Measurements from ENCODE around the gene CTSH. TPM values are rescaled to one million over a fixed set of nuclear protein-coding genes. Genes with fewer than 3 reads are reported as not detected.

CTSH gene
- total and polyA plus RNA-seq, 2 of the 13 experiments (the other 11 are each of a cell fraction or from before 2014, with no cell fraction given) = 265 to 653 TPM

DNA sequence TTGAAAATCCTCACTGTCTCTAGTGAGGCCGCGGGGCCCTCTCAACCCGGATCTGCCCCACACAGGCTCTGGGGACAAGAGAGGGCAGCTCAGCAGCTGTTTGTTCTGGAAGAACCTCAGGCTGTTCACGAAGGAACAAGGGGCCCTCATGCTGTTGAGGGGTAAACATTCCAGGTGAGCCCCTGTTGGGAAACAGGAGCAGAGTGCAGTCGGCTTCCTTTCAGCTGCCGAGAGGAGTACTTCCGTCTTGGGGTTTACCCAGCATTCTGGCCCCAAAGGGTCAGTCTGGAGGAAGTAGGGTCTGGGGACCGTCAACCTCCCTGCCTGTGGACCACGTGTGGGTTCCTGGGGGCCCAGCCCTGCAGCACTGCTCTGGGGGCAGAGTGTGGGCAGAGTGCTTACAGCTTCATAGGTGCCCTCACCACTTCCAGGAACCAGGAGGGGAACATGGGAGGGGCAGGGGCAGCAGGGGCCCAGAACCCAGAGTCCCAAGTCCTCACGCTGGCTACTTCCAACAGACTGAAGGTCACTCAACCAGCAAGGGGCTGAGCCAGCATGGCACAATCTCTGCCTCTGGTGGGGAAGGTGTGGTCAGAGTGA lies 49.2 kb upstream of the CTSH start (continued):
- TF ChIP-seq, protein P1, sequence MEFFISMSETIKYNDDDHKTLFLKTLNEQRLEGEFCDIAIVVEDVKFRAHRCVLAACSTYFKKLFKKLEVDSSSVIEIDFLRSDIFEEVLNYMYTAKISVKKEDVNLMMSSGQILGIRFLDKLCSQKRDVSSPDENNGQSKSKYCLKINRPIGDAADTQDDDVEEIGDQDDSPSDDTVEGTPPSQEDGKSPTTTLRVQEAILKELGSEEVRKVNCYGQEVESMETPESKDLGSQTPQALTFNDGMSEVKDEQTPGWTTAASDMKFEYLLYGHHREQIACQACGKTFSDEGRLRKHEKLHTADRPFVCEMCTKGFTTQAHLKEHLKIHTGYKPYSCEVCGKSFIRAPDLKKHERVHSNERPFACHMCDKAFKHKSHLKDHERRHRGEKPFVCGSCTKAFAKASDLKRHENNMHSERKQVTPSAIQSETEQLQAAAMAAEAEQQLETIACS (CRISPR knock-in tag; IDR thresholded peaks at IDR 0.05) = no peak
- TF ChIP-seq REL (CRISPR knock-in tag; conservative IDR thresholded peaks at IDR 0.05) (no peak), POLR2AphosphoS2 (IDR thresholded peaks at IDR 0.05; ENCODE audit: low read depth, low read length) (peak; percentile 67; the same call in 1 of the 2 replicates), ELF1 (CRISPR knock-in tag; IDR thresholded peaks at IDR 0.05) (peak; percentile 90), DMAP1 (CRISPR knock-in tag; IDR thresholded peaks at IDR 0.05) (peak; percentile 91), NONO (IDR thresholded peaks at IDR 0.05) (no peak), NONO (CRISPR knock-in tag; conservative IDR thresholded peaks at IDR 0.05) (peak; percentile 79; the same call in 1 of the 2 replicates), ZNF891 (CRISPR knock-in tag; IDR thresholded peaks at IDR 0.05) (no peak; the same call in 1 of the 2 replicates), NKX3-1 (CRISPR knock-in tag; IDR thresholded peaks at IDR 0.05) (peak; percentile 69; the same call in 1 of the 2 replicates), ZFYVE20 (CRISPR knock-in tag; IDR thresholded peaks at IDR 0.05; ENCODE audit: borderline replicate concordance, low read depth) (peak; percentile 35; the same call in 1 of the 2 replicates), ZBTB21 (CRISPR knock-in tag; IDR thresholded peaks at IDR 0.05) (peak; percentile 60; the same call in 1 of the 2 replicates), SRY (CRISPR knock-in tag; IDR thresholded peaks at IDR 0.05) (peak; percentile 49; the same call in 1 of the 2 replicates), ZNF720 (CRISPR knock-in tag; IDR thresholded peaks at IDR 0.05) (no peak)
- TF ChIP-seq, protein P2, sequence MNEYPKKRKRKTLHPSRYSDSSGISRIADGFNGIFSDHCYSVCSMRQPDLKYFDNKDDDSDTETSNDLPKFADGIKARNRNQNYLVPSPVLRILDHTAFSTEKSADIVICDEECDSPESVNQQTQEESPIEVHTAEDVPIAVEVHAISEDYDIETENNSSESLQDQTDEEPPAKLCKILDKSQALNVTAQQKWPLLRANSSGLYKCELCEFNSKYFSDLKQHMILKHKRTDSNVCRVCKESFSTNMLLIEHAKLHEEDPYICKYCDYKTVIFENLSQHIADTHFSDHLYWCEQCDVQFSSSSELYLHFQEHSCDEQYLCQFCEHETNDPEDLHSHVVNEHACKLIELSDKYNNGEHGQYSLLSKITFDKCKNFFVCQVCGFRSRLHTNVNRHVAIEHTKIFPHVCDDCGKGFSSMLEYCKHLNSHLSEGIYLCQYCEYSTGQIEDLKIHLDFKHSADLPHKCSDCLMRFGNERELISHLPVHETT (CRISPR knock-in tag; conservative IDR thresholded peaks at IDR 0.05) = peak; percentile 55
